H9 (cell line): ENCODE data around the gene FAM177B. TPM values are rescaled to one million over a fixed set of nuclear protein-coding genes. Genes with fewer than 3 reads are reported as not detected.

Experiments used
- DNase-seq: peaks from one replicate; pipeline ENCODE4 v3.0.0-alpha.2; 2017
- H2AFZ ChIP-seq: one replicate; pipeline ENCODE4 v1.6.1; 2013; ENCODE audit warnings: mild to moderate bottlenecking, low read length, control low read depth, moderate library complexity
- H2AK5ac ChIP-seq: 2 replicates; pipeline ENCODE4 v1.6.1; 2013; ENCODE audit warnings: low read length, control low read depth, mixed read lengths; ENCODE audit not compliant: insufficient read length
- H2BK120ac ChIP-seq: one replicate; pipeline ENCODE4 v1.6.1; 2013; ENCODE audit warnings: low read depth, mild to moderate bottlenecking, low read length, control low read depth, inconsistent platforms; ENCODE audit not compliant: poor library complexity, severe bottlenecking
- H2BK12ac ChIP-seq: 2 replicates; pipeline ENCODE4 v1.6.1; 2013; ENCODE audit warnings: low read length, control low read depth, mixed read lengths, low read depth; ENCODE audit not compliant: insufficient read length
- H2BK15ac ChIP-seq: 2 replicates; pipeline ENCODE4 v1.6.1; 2013; ENCODE audit warnings: low read depth, low read length, control low read depth
- H2BK20ac ChIP-seq: one replicate; pipeline ENCODE4 v1.6.1; 2013; ENCODE audit warnings: low read depth, mild to moderate bottlenecking, low read length, control low read depth, inconsistent platforms; ENCODE audit not compliant: poor library complexity, severe bottlenecking
- H2BK5ac ChIP-seq: 2 replicates; pipeline ENCODE4 v1.6.1; 2013; ENCODE audit warnings: low read length, control low read depth, mixed read lengths; ENCODE audit not compliant: insufficient read length
- H3K14ac ChIP-seq: 2 replicates; pipeline ENCODE4 v1.6.1; 2013; ENCODE audit warnings: low read length, control low read depth; ENCODE audit not compliant: insufficient read depth
- H3K18ac ChIP-seq: 2 replicates; pipeline ENCODE4 v1.6.1; 2013; ENCODE audit warnings: low read depth, mild to moderate bottlenecking, mixed read lengths, low read length, control low read depth; ENCODE audit not compliant: insufficient read length
- H3K23ac ChIP-seq: 2 replicates; pipeline ENCODE4 v1.6.1; 2013; ENCODE audit warnings: low read length, control low read depth, mixed read lengths, low read depth; ENCODE audit not compliant: insufficient read length
- H3K23me2 ChIP-seq: 2 replicates; pipeline ENCODE4 v1.6.1; 2013; ENCODE audit warnings: low read depth, mild to moderate bottlenecking, mixed read lengths, low read length, control low read depth; ENCODE audit not compliant: insufficient read length, poor library complexity, severe bottlenecking
- H3K27ac ChIP-seq: 2 replicates; pipeline ENCODE4 v1.5.1; 2013; ENCODE audit warnings: low read length, control low read depth, mixed read lengths, low read depth; ENCODE audit not compliant: insufficient read length
- H3K27me3 ChIP-seq: 2 replicates; pipeline ENCODE4 v1.6.1; 2013; ENCODE audit warnings: low read length, control low read depth, inconsistent platforms; ENCODE audit not compliant: insufficient read depth
- H3K4ac ChIP-seq: 2 replicates; pipeline ENCODE4 v1.6.1; 2013; ENCODE audit warnings: low read depth, mild to moderate bottlenecking, control low read depth, inconsistent platforms, low read length, moderate library complexity
- H3K4me1 ChIP-seq: 2 replicates; pipeline ENCODE4 v1.6.1; 2013; ENCODE audit warnings: low read length, control low read depth, inconsistent platforms; ENCODE audit not compliant: insufficient read depth
- H3K4me2 ChIP-seq: 2 replicates; pipeline ENCODE4 v1.6.1; 2013; ENCODE audit warnings: low read length, control low read depth, mixed read lengths; ENCODE audit not compliant: insufficient read length, insufficient read depth
- H3K56ac ChIP-seq: 2 replicates; pipeline ENCODE4 v1.6.1; 2013; ENCODE audit warnings: low read depth, mild to moderate bottlenecking, mixed read lengths, low read length, control low read depth; ENCODE audit not compliant: insufficient read length
- H3K79me1 ChIP-seq: 2 replicates; pipeline ENCODE4 v1.6.1; 2013; ENCODE audit warnings: low read depth, mild to moderate bottlenecking, moderate library complexity, low read length, control low read depth, inconsistent platforms; ENCODE audit not compliant: insufficient read depth, poor library complexity, severe bottlenecking
- H3K79me2 ChIP-seq: 2 replicates; pipeline ENCODE4 v1.6.1; 2013; ENCODE audit warnings: low read length, control low read depth, inconsistent platforms; ENCODE audit not compliant: insufficient read depth
- H3K9ac ChIP-seq: 2 replicates; pipeline ENCODE4 v1.6.1; 2013; ENCODE audit warnings: low read length, control low read depth, mixed read lengths; ENCODE audit not compliant: insufficient read length; ENCODE audit errors: extremely low read depth
- H3K9me3 ChIP-seq: one replicate; pipeline ENCODE4 v1.6.1; 2013; ENCODE audit warnings: low read depth, low read length, inconsistent platforms; ENCODE audit not compliant: control insufficient read depth
- H3T11ph ChIP-seq: one replicate; pipeline ENCODE4 v1.6.1; 2013; ENCODE audit warnings: mild to moderate bottlenecking, low read length, control low read depth, inconsistent platforms
- H4K20me1 ChIP-seq: one replicate; pipeline ENCODE4 v1.6.1; 2013; ENCODE audit not compliant: control insufficient read depth, insufficient read length, insufficient read depth
- H4K5ac ChIP-seq: 2 replicates; pipeline ENCODE4 v1.6.1; 2013; ENCODE audit warnings: low read depth, mild to moderate bottlenecking, mixed read lengths, low read length, control low read depth; ENCODE audit not compliant: insufficient read length
- H4K8ac ChIP-seq: replicated peaks from 2 replicates; pipeline ENCODE4 v1.6.1; 2013; ENCODE audit warnings: low read length, control low read depth, mixed read lengths, low read depth; ENCODE audit not compliant: insufficient read length
- H4K91ac ChIP-seq: 2 replicates; pipeline ENCODE4 v1.6.1; 2013; ENCODE audit warnings: low read depth, mild to moderate bottlenecking, moderate library complexity, mixed read lengths, low read length, control low read depth; ENCODE audit not compliant: insufficient read length
- H3K27ac Mint-ChIP-seq, 3 experiments: 2 replicates in 2 of 3; 3 replicates in 1 of 3; pipeline ENCODE4 v1.8.0; 2020 to 2021; ENCODE audit warnings: mixed read lengths in 3 of 3, mild to moderate bottlenecking in 1 of 3, moderate library complexity in 1 of 3
- H3K27me3 Mint-ChIP-seq: 2 replicates; pipeline ENCODE4 v1.8.0; 2021; ENCODE audit warnings: low read depth, mild to moderate bottlenecking, moderate library complexity, mixed read lengths
- H3K36me3 Mint-ChIP-seq, 3 experiments: 2 replicates in 2 of 3; 3 replicates in 1 of 3; pipeline ENCODE4 v1.8.0; 2020 to 2021; ENCODE audit warnings: low read depth in 3 of 3, mixed read lengths in 3 of 3; ENCODE audit not compliant: insufficient read depth in 1 of 3
- H3K4me1 Mint-ChIP-seq, 2 experiments: 2 replicates each; pipeline ENCODE4 v1.8.0; 2020; ENCODE audit warnings: mixed read lengths in 2 of 2
- H3K4me3 Mint-ChIP-seq, 2 experiments: 2 replicates in 1 of 2; 3 replicates in 1 of 2; pipeline ENCODE4 v1.8.0; 2020 to 2021; ENCODE audit warnings: mild to moderate bottlenecking in 2 of 2, mixed read lengths in 2 of 2, moderate library complexity in 1 of 2
- H3K9me3 Mint-ChIP-seq, 2 experiments: 2 replicates in 1 of 2; 3 replicates in 1 of 2; pipeline ENCODE4 v1.8.0; 2020; ENCODE audit warnings: mild to moderate bottlenecking in 2 of 2, mixed read lengths in 2 of 2, moderate library complexity in 1 of 2
- CTCF ChIP-seq: fragments of 200-600 bp; sonication (generic); conservative IDR thresholded peaks from 3 replicates; pipeline ENCODE4 v1.8.0; 2021; ENCODE audit warnings: antibody characterized with exemption, mild to moderate bottlenecking
- total RNA-seq: library from RNA; stranded (reverse); gene quantifications from 2 replicates; pipeline ENCODE4 v1.2.1, GENCODE V29; 2021

Gene FAM177B
- total RNA-seq, 1 experiment from 2014 or later, result not detected

- H3K4me2 ChIP-seq, result no peak overlapping the region
Observed at GRCh38 chr1:222768592-222768991, 31.6 kb downstream of the FAM177B start.

More at GRCh38 chr1:222768592-222768991, 31.6 kb downstream of the FAM177B start:
- Histone ChIP-seq H3K56ac (no peak overlapping the region), H2AK5ac (no peak overlapping the region), H3K23me2 (no peaks in the 10 kb centered on the region), H2BK12ac (no peak overlapping the region), H3K4me1 (no peaks in the 10 kb centered on the region), H3K14ac (no peak overlapping the region), H3K27ac (no peak overlapping the region), H2BK5ac (no peak overlapping the region), H3K18ac (no peak overlapping the region), H4K8ac (no peak overlapping the region), H3K27me3 (no peaks in the 10 kb centered on the region), H2BK20ac (no peak overlapping the region), H3K79me2 (no peaks in the 10 kb centered on the region), H2BK15ac (no peak overlapping the region), H3K9me3 (peaks cover 10% of the 10 kb centered on the region), H3T11ph (no peak overlapping the region), H4K91ac (no peak overlapping the region), H2BK120ac (no peak overlapping the region), H3K23ac (no peak overlapping the region), H3K4ac (no peak overlapping the region), H4K20me1 (no peaks in the 10 kb centered on the region), H2AFZ (no peak overlapping the region), H3K9ac (no peak overlapping the region), H4K5ac (no peak overlapping the region), H3K79me1 (no peaks in the 10 kb centered on the region)
- peaks cover 2 to 4% of the 10 kb centered on the region in 2 experiments; a peak in 3 of 4 replicates for H3K4me1 Mint-ChIP-seq
- peaks cover 35 to 39% of the 10 kb centered on the region in 2 experiments for H3K9me3 Mint-ChIP-seq
- H3K4me3 Mint-ChIP-seq, result no peak overlapping the region
- peaks cover 8 to 28% (median 9%) of the 10 kb centered on the region in 3 experiments for H3K36me3 Mint-ChIP-seq
- DNase-seq, result no peak
- TF ChIP-seq CTCF, result no peak
- H3K27ac Mint-ChIP-seq, result no peak overlapping the region
- H3K27me3 Mint-ChIP-seq, result peaks cover 5% of the 10 kb centered on the region
